OCI-LY3 (cell line): ENCODE results near the gene BORCS6.

Experiments
- H2AFZ ChIP-seq: fragments of 200-600, 300-600 bp; shearing (Covaris generic); 2 replicates; pipeline ENCODE4 v1.6.0; 2014; ENCODE audit warnings: antibody characterized with exemption, low read depth, low read length
- H3K27ac ChIP-seq: fragments of 200-600, 300-600 bp; sonication (generic); 2 replicates; pipeline ENCODE4 v1.5.1; 2014; ENCODE audit warnings: mild to moderate bottlenecking, low read length, moderate library complexity, mixed read lengths
- H3K27me3 ChIP-seq: fragments of 200-600, 300-600 bp; sonication (generic); 2 replicates; pipeline ENCODE4 v1.6.1; 2014; ENCODE audit warnings: low read depth, low read length, mixed read lengths
- H3K36me3 ChIP-seq: fragments of 200-600, 300-600 bp; sonication (generic); replicated peaks from 2 replicates; pipeline ENCODE3; 2014; ENCODE audit warnings: low read depth, low read length, mixed read lengths
- H3K4me1 ChIP-seq: fragments of 300-600, 200-600 bp; sonication (generic); 2 replicates; pipeline ENCODE4 v1.6.1; 2014; ENCODE audit warnings: low read length, mixed read lengths
- H3K4me2 ChIP-seq: fragments of 200-600, 300-600 bp; sonication (generic); 2 replicates; pipeline ENCODE4 v1.6.1; 2014; ENCODE audit warnings: low read length, mixed read lengths
- H3K4me3 ChIP-seq: fragments of 300-600, 200-600 bp; sonication (generic); 2 replicates; pipeline ENCODE4 v1.5.1; 2014; ENCODE audit warnings: antibody characterized with exemption, mild to moderate bottlenecking, low read length, moderate library complexity
- H3K79me2 ChIP-seq: fragments of 300-600, 200-600 bp; shearing (Covaris generic); 2 replicates; pipeline ENCODE4 v1.6.1; 2014; ENCODE audit warnings: mild to moderate bottlenecking, low read length, mixed read lengths
- H3K9ac ChIP-seq: fragments of 300-600, 200-600 bp; shearing (Covaris generic); 2 replicates; pipeline ENCODE4 v1.6.0; 2014; ENCODE audit warnings: mild to moderate bottlenecking, low read length, moderate library complexity
- H3K9me3 ChIP-seq: fragments of 200-600, 300-600 bp; shearing (Covaris generic); 2 replicates; pipeline ENCODE4 v1.6.1; 2014; ENCODE audit warnings: low read length, mixed read lengths; ENCODE audit not compliant: insufficient read depth
- H4K20me1 ChIP-seq: fragments of 200-600, 300-600 bp; sonication (generic); 2 replicates; pipeline ENCODE4 v1.6.1; 2016; ENCODE audit warnings: low read length, mixed read lengths; ENCODE audit not compliant: insufficient read depth
- EZH2phosphoT487 ChIP-seq: fragments of 200-600 bp; shearing (Covaris generic); IDR thresholded peaks from 2 replicates; pipeline ENCODE4 v1.6.1; 2018; ENCODE audit warnings: antibody characterized with exemption, mixed run types, low read depth
- TF ChIP-seq, protein P1 (sequence below): fragments of 200-600, 300-600 bp; sonication (generic); IDR thresholded peaks from 2 replicates; pipeline ENCODE4 v1.5.1; 2014; ENCODE audit warnings: antibody characterized with exemption, low read length, low read depth

BORCS6 gene

DNA sequence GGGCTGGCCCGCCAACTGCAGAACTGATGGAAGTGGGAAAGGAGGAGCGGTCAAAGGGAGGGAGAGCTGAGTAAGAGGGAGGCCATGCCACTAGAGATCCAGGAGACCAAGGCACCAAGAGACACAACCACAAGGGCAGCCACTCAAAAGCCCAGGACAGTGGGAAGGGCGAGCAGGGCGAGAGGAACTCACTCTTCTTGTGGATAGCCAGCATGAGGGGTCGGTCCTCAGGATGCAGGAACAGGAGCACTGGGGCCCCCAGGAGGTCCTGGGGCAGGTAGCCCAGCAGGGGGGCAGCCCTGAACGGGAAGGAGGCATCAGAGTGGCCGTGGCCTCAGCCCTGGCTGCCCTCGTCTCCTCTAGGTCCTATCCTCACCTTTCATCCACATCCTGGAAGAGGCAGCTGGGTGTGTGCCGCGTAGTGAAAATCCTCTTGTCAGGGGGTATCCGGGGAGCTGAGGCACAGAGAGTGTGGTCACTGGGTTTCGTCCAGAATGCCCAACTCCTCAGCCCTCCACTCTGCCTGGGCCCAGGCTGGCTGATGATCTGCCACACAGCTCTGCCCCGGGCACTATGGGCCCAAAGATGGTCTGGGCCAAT, 42.1 kb downstream of the BORCS6 start:
- H3K4me1 ChIP-seq, result peaks cover 12% of the 10 kb centered on the region
- H3K9ac ChIP-seq, result no peak overlapping the region
- H3K27me3 ChIP-seq, result no peaks in the 10 kb centered on the region
- H2AFZ ChIP-seq, result no peak overlapping the region
- no peak overlapping the region for H3K27ac ChIP-seq
- no peak overlapping the region for H3K4me3 ChIP-seq
- H3K4me2 ChIP-seq, result no peak overlapping the region
- H3K9me3 ChIP-seq, result no peaks in the 10 kb centered on the region
- TF ChIP-seq, protein P1, sequence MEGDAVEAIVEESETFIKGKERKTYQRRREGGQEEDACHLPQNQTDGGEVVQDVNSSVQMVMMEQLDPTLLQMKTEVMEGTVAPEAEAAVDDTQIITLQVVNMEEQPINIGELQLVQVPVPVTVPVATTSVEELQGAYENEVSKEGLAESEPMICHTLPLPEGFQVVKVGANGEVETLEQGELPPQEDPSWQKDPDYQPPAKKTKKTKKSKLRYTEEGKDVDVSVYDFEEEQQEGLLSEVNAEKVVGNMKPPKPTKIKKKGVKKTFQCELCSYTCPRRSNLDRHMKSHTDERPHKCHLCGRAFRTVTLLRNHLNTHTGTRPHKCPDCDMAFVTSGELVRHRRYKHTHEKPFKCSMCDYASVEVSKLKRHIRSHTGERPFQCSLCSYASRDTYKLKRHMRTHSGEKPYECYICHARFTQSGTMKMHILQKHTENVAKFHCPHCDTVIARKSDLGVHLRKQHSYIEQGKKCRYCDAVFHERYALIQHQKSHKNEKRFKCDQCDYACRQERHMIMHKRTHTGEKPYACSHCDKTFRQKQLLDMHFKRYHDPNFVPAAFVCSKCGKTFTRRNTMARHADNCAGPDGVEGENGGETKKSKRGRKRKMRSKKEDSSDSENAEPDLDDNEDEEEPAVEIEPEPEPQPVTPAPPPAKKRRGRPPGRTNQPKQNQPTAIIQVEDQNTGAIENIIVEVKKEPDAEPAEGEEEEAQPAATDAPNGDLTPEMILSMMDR, result no peak
- TF ChIP-seq EZH2phosphoT487, result no peak
- H4K20me1 ChIP-seq, result no peaks in the 10 kb centered on the region
- peaks cover 9% of the 10 kb centered on the region; the same call in 1 of the 2 replicates for H3K79me2 ChIP-seq
- H3K36me3 ChIP-seq, result no peaks in the 10 kb centered on the region

GRCh38 chr17:8147141-8147804, 42.7 kb downstream of the BORCS6 start:
- Histone ChIP-seq H3K36me3 (no peaks in the 10 kb centered on the region), H3K27ac (no peak overlapping the region), H3K9ac (no peak overlapping the region), H3K9me3 (no peaks in the 10 kb centered on the region), H3K4me3 (no peak overlapping the region), H3K4me2 (no peak overlapping the region), H3K79me2 (peaks cover 9% of the 10 kb centered on the region; the same call in 1 of the 2 replicates), H4K20me1 (no peaks in the 10 kb centered on the region), H2AFZ (no peak overlapping the region), H3K4me1 (peaks cover 6% of the 10 kb centered on the region), H3K27me3 (no peaks in the 10 kb centered on the region)
- TF ChIP-seq, protein P1, result no peak
- no peak for TF ChIP-seq EZH2phosphoT487

DNA sequence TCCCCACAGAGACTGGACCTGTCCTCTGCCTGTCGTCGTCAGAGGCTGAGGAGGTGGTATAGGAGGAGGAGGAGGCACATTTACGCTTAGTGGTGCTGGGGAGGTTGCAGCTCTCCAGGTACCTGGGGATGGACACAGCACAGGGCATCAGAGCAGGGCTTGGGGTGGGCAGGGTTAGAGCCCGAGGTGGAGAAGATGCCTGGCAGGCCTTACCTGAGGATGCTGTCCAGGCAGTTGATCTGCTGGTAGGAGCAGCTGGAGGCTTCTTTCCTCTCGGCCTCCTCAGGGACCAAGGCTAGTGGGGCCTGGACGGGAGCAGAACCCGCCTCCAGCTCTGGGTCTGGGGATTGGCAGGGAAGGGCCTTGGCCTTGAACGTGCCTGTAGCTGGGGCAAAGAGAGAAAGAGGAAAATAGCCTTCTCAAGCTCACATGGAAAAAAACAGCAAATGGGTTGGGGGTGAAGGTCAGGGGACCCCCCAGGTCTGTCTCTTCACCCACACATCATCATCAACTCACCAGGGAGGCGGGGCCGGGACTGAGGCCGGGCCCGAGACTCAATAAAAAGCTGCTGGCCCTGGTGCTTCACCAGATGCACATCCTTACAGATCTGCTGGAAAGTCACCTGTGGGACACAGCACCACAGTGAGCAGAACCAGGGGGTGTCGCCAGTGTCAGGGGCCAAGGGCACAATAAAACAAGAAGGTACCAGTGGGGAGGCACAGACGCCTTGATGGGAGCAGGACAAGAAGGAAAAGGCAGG, 43.4 kb downstream of the BORCS6 start:
- Histone ChIP-seq H3K9ac (no peak overlapping the region), H3K36me3 (no peaks in the 10 kb centered on the region), H3K4me2 (no peak overlapping the region), H3K4me3 (no peak overlapping the region), H3K79me2 (peaks cover 6% of the 10 kb centered on the region; the same call in 1 of the 2 replicates), H3K27me3 (no peaks in the 10 kb centered on the region), H3K9me3 (no peaks in the 10 kb centered on the region), H3K27ac (no peak overlapping the region), H3K4me1 (peaks cover 6% of the 10 kb centered on the region), H4K20me1 (no peaks in the 10 kb centered on the region), H2AFZ (no peak overlapping the region)
- TF ChIP-seq, protein P1, result no peak
- TF ChIP-seq EZH2phosphoT487, result no peak

GRCh38 chr17:8145811-8146210, 44.2 kb downstream of the BORCS6 start:
- TF ChIP-seq EZH2phosphoT487, result no peak
- TF ChIP-seq, protein P1, result no peak
- H3K4me1 ChIP-seq, result peaks cover 4% of the 10 kb centered on the region
- no peak overlapping the region for H3K27ac ChIP-seq
- H3K27me3 ChIP-seq, result no peaks in the 10 kb centered on the region
- peaks cover 3% of the 10 kb centered on the region; the same call in 1 of the 2 replicates for H3K79me2 ChIP-seq
- no peaks in the 10 kb centered on the region for H4K20me1 ChIP-seq
- no peak overlapping the region for H2AFZ ChIP-seq
- no peak overlapping the region for H3K4me2 ChIP-seq
- H3K9me3 ChIP-seq, result no peaks in the 10 kb centered on the region
- H3K4me3 ChIP-seq, result no peak overlapping the region
- no peaks in the 10 kb centered on the region for H3K36me3 ChIP-seq
- no peak overlapping the region for H3K9ac ChIP-seq
